Activated CD8-positive, alpha-beta memory T cell treated with anti-CD3 and anti-CD28 coated beads for 1 hour (primary cell): ENCODE data around the gene ADH1C.
"Not testable (repeated sequence)": the region's sequence is repeated elsewhere in the genome, so short reads cannot be mapped to it uniquely, and the experiment has no call there.

Source experiments
- DNase-seq, 2 donors: peaks; one replicate each; pipeline ENCODE4 v3.0.0-alpha.2; 2020; ENCODE audit warnings: low read depth in 1 of 2; ENCODE audit errors: extremely low read depth in 1 of 2

ADH1C gene

GRCh38 chr4:99359480-99360204 lies 7.1 kb upstream of the ADH1C start:
- no peak for DNase-seq

DNA sequence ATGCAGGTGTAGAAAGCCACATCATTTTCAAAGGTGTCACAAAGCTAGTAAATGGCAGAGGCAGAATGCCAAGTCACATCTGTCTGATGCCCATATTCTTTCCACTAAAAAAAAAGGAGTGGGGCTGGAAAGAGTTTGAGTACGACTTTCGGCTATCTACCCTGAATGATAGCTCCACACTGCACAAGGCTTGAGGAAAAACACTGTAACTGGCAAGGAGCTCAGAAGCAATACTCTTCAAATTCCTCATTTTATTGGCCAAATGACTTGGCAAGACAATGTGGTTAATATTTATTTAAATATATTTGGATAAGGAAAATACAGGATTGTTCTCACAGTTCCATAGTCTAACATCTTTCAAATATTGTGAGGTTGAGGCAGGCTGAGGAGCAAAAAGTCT lies 5.4 kb upstream of the ADH1C start:
- no peak for DNase-seq

DNA sequence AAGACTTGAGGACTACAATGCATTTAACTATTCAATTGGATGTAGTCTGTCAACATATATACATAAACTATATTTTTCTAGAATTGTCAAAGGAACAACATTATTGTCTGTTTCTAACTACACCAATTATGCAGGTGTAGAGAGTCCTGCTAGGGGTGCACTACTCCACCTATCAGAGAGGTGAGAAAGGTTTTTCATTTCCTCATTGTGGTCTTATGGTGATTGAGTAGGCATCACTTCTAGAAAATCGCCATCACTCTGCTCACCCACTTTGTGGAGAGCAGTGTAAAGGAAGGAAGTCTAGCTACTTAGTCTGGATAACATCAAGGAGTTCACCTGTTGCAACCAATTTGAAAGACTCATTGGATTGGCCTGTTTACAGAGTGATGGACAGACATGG lies 4.4 kb upstream of the ADH1C start:
- DNase-seq: no peak

- DNase-seq: not testable (repeated sequence)
Observed at GRCh38 chr4:99356149-99356548, 3.6 kb upstream of the ADH1C start.

- no peak for DNase-seq
Observed at GRCh38 chr4:99351487-99351886, 1.1 kb downstream of the ADH1C start.

DNA sequence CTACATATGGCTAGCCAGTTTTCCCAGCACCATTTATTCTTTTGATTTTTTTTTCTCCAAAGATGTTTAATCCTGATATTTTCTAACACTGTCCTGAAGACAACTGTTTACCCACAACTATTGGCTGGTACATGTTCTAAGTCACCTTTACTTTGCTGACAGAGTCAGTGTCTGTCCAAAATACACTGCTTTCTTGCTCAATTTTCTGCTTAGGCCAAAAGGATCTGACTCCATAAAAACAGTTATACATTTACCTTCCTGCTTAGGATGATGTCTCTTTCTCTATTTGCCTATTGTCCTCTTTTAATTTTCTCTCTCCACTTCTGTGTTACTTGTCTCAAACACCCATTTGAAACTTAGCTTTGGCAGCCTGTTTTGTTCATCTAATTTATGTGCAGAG lies 3.2 kb downstream of the ADH1C start:
- DNase-seq: no peak

DNA sequence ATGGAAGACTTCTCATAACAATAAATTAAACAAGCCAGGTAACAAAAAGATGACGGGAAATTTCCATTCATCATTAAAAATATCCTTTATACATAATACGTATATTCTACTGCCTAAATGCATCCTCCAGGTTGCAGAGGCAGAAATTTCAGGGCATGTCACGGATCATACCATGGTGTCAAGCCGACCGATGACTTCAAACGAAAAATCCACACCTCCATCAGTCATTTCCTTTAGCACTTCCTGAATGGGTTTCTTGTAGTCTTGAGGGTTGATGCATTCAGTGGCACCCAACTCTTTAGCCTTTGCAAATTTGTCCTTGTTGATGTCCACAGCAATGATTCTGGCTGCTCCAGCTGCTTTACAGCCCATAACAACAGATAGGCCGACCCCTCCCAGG lies 9.9 kb downstream of the ADH1C start:
- DNase-seq: not testable (repeated sequence)

- DNase-seq: no peak
Observed at GRCh38 chr4:99341426-99341825, 11.1 kb downstream of the ADH1C start.

DNA sequence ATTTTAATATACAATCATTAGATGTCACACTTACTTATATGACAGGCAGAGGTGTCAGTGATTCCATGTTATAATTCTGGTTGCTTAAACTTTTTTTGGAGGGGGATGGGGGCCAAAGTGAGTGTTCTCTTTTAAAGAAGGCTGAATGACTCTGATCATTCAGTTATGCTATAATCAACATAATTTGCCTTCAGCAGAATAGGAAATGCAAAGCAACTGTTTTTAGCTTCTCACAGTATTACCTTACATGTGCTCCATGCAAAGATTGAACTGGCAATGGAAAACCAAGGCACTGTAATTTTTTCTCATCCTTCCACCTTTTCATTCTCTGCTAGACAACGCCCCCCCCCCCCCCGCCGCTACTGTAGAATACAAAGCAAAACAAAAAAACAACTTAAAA lies 13.4 kb downstream of the ADH1C start:
- no peak for DNase-seq

DNA sequence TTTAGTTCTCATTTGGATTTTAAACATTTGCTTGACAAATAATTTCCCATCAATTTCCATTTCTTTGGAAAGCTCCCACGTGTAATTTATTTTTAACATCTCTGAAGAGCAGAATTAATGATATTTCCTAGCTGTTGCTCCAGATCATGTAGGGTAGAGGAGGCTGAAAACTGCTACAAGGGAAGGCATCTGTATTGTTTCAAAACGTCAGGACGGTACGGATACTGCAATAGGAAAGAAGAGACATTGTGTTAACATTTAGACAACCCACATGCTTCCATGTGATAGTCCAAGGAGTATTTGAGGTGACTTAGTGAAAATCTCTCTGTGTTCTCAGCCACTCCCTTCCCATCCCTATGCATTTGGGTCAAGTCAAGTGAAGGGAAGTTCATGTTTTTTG lies 16.0 kb downstream of the ADH1C start:
- DNase-seq: no peak

- DNase-seq: no peak
Observed at GRCh38 chr4:99334880-99335279, 17.7 kb downstream of the ADH1C start.

DNA sequence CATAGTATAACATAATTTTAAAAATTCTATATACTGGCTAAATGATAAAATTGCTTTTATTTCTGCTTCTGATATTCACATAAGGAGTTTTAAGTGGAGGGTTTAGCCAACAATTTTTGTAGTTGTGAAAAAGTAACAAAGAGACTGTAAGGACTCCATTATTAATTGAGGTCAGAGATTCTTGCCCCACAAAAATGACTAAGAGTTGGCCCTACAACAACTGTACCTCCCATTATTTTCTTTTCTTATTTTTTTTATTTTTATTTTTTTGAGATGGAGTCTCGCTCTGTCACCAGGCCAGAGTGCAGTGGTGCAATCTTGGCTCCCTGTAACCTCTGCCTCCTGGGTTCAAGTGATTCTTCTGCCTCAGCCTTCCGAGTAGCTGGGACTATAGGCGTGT lies 21.9 kb downstream of the ADH1C start:
- no peak for DNase-seq

DNA sequence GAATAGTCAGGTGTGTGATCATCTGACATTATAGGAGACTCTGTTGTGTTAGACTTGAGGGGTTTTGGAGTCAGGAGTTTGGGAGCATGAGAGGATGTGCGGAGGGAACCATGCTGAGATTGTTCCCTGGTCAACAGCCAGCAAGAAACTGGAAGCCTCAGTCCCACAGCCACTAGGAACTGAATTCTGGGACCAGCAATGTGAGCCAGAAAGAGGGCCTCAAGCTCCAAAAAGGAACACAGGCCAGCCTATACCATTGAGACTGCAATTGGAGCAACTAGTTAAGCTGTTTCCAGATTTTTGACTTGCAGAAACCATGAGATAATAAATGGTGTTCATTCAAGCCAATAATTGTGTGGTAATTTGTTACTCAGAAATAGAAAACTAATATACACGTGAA lies 22.7 kb downstream of the ADH1C start:
- no peak for DNase-seq

DNA sequence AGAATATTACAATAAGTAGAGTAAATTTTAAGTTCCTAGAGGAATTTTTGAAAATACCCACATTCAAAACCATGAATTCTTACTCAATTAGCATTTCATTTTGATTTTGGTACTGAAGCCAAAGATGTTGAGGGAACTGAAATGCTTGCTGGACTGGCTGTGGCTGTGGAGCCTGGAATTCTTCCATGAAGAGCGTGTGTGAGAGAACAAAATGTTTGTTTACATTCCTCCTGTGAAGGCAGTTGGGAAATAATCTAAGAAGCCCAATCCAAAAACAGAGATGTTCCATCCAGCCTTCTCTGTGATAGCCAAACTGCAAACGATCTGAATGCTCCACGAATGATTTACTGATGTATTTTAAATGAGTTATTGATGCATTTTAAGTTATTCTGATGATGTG lies 27.6 kb downstream of the ADH1C start:
- DNase-seq: no peak

DNA sequence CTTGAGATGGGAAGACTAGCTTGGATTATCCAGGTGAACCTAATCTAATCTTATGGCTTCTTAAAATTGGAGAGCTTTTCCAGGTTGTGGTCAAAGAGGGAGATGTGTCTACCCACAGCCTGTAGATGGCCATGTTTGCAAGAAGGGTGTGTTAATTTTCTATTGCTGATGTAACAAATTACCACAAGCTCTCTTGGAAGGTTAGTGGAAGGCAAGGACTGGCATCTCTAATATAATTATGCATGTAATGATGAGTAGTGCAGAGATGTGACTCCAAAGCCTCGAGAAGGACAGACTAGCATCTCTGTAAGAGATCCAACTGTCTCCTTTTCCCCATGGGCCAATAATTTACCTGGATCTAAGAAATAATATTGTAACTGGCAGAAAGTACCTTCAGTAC lies 28.2 kb downstream of the ADH1C start:
- DNase-seq: no peak

GRCh38 chr4:99323756-99324155 lies 28.8 kb downstream of the ADH1C start:
- no peak for DNase-seq

DNA sequence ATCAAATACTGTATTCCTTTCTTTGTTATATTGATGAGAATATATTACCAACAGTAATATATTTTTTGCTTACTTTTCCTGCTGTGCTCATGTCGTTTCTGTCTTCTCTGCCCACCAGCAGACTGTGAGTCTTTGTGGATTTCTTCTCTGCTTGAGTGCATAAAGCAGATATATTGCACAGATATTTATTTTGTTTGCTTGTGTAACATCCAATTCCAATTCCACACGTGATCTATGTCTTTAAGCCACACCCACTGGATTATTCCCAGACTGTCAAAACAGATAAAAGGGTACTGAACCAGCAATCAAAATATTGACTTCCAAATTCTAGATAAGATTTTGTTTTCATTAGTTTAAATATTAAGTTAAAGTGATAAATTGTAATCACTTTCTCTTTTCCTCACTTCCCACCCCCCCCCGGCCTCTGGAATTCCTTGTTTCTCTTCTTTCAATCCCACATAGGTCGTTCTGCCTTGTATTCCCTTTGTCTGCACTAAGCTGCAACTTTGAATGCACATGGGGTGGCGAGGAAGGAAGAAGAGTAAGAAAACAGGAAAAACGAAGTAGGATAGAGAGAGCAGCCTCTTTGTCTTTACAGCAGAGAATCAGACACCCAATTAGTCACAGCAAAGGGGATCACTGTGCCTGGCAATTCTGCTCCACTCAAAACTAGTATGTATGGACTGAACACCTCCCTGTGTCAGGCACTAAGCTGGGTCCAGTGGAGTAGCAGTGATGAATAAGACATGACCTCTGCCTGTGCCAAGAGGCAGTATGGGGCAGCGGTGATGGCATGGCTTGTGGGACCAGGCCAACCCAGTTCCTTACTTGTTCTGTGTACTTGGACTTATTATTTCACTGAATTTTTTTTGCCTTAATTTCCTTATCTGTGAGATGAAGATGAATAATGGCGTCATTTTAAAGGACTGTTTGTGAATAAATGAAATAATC lies 31.0 kb downstream of the ADH1C start, which contains the start of gene ADH1B:
Gene ADH1B, minus strand, starts transcription at position 161 of the 951 bp plus-strand sequence. Its CDS starts 70 bp downstream, at position 91.
- no peak for DNase-seq

- not testable (repeated sequence) for DNase-seq
Observed at GRCh38 chr4:99317811-99318210, 34.7 kb downstream of the ADH1C start.

GRCh38 chr4:99317354-99317753 lies 35.2 kb downstream of the ADH1C start:
- no peak for DNase-seq

GRCh38 chr4:99315839-99316238 lies 36.7 kb downstream of the ADH1C start:
- DNase-seq: no peak

DNA sequence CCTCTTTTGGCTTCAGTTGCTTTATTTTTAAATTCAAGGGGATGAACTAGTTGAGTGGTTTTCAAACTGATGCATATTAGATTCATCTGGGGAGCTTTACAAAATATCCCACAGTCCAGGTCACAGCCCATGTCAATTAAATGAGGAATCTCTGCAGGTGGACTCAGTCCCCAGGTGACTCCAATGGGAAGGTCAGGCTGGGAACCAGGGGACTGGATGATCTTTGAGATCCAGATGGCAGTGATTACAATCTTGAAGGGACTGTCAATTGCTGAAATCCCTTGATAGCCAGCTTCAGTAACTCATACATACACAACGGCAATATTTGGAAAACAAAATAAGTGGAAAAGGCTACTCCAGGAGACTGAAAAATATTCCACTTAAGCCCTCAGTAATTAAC lies 38.3 kb downstream of the ADH1C start:
- DNase-seq: no peak

- DNase-seq: no peak
Observed at GRCh38 chr4:99310389-99310788, 42.2 kb downstream of the ADH1C start.
